Measurements from ENCODE around the gene PRKAR2B.

DNA sequence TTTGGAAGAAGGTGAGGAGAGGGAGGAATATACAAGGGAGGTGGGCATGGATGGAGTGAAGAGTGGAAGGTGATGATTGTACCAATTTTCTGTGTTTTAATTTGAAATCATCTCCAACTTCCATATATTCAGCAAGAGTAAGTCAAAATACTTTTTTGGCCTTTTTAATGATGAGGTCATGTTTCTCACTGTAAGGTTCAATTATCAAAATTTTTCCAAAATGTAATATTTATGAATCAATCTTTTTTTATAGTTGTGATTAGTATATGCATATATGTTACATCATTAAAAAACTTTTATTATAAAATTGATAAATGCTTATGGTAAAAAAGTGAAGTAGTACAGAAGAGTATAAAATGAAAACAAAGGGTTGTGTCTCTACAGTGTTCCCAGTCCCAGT lies 40.7 kb downstream of the PRKAR2B start:
- no peak for TF ChIP-seq POLR2A (IDR thresholded peaks at IDR 0.05)
- TF ChIP-seq, protein P1, sequence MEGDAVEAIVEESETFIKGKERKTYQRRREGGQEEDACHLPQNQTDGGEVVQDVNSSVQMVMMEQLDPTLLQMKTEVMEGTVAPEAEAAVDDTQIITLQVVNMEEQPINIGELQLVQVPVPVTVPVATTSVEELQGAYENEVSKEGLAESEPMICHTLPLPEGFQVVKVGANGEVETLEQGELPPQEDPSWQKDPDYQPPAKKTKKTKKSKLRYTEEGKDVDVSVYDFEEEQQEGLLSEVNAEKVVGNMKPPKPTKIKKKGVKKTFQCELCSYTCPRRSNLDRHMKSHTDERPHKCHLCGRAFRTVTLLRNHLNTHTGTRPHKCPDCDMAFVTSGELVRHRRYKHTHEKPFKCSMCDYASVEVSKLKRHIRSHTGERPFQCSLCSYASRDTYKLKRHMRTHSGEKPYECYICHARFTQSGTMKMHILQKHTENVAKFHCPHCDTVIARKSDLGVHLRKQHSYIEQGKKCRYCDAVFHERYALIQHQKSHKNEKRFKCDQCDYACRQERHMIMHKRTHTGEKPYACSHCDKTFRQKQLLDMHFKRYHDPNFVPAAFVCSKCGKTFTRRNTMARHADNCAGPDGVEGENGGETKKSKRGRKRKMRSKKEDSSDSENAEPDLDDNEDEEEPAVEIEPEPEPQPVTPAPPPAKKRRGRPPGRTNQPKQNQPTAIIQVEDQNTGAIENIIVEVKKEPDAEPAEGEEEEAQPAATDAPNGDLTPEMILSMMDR (IDR thresholded peaks at IDR 0.05 in 8 of 11, conservative IDR thresholded peaks at IDR 0.05 in 3 of 11): no peak

Measured in spleen (tissue), 7 donors.